SU-DHL-6 (cell line): ENCODE results near the gene PRIMPOL.

Experiments
- CTCF ChIP-seq: fragments of 200-600 bp; sonication (generic); IDR thresholded peaks from one replicate; pipeline ENCODE4 v1.5.1; 2017; ENCODE audit warnings: antibody characterized with exemption, mild to moderate bottlenecking, low read length, moderate library complexity; ENCODE audit not compliant: insufficient read depth, poor library complexity, severe bottlenecking
- EZH2phosphoT487 ChIP-seq: fragments of 200-600 bp; sonication (generic), shearing (Covaris generic); conservative IDR thresholded peaks from 2 replicates; pipeline ENCODE4 v1.6.1; 2018; ENCODE audit warnings: mild to moderate bottlenecking, antibody characterized with exemption, low read length, moderate library complexity, mixed read lengths

- TF ChIP-seq CTCF (no peak), EZH2phosphoT487 (no peak)
Observed at GRCh38 chr4:184681916-184682315, 32.4 kb downstream of the PRIMPOL start.
